ENCODE measurements around the gene OR7C1.
"Not testable (repeated sequence)": the region's sequence is repeated elsewhere in the genome, so short reads cannot be mapped to it uniquely, and the experiment has no call there.

Gene OR7C1

GRCh38 chr19:14784730-14785101, 50.3 kb downstream of the OR7C1 start:
- DNase-seq (ENCODE audit: low spot score) = not testable (repeated sequence)

- DNase-seq (ENCODE audit: low spot score) = not testable (repeated sequence)
Observed at GRCh38 chr19:14783410-14783998, 51.5 kb downstream of the OR7C1 start.

- no peak for DNase-seq (ENCODE audit: low spot score)
Observed at GRCh38 chr19:14782626-14783409, 52.2 kb downstream of the OR7C1 start.

GRCh38 chr19:14781713-14782536, 53.1 kb downstream of the OR7C1 start:
- not testable (repeated sequence) for DNase-seq (ENCODE audit: low spot score)

GRCh38 chr19:14780622-14781225, 54.3 kb downstream of the OR7C1 start:
- not testable (repeated sequence) for DNase-seq (ENCODE audit: low spot score)

- DNase-seq (ENCODE audit: low spot score) = no peak
Observed at GRCh38 chr19:14779151-14779550, 55.8 kb downstream of the OR7C1 start.

- not testable (repeated sequence) for DNase-seq (ENCODE audit: low spot score)
Observed at GRCh38 chr19:14778110-14778845, 56.7 kb downstream of the OR7C1 start, which contains the start of gene ADGRE2. ADGRE2 (minus strand) TSS chr19:14778560; CDS start chr19:14776756, 1,804 bp downstream.

GRCh38 chr19:14777645-14778044, 57.3 kb downstream of the OR7C1 start:
- not testable (repeated sequence) for DNase-seq (ENCODE audit: low spot score)

- DNase-seq (ENCODE audit: low spot score) = no peak
Observed at GRCh38 chr19:14775869-14776586, 59.0 kb downstream of the OR7C1 start.

- DNase-seq (ENCODE audit: low spot score) = not testable (repeated sequence)
Observed at GRCh38 chr19:14775326-14775725, 59.7 kb downstream of the OR7C1 start.

GRCh38 chr19:14774373-14774772, 60.6 kb downstream of the OR7C1 start:
- DNase-seq (ENCODE audit: low spot score) = no peak

GRCh38 chr19:14773722-14774121, 61.3 kb downstream of the OR7C1 start:
- not testable (repeated sequence) for DNase-seq (ENCODE audit: low spot score)

- DNase-seq (ENCODE audit: low spot score) = no peak
Observed at GRCh38 chr19:14772995-14773394, 62.0 kb downstream of the OR7C1 start.

GRCh38 chr19:14772467-14772866, 62.5 kb downstream of the OR7C1 start:
- DNase-seq (ENCODE audit: low spot score) = no peak

- no peak for DNase-seq (ENCODE audit: low spot score)
Observed at GRCh38 chr19:14770944-14771839, 63.8 kb downstream of the OR7C1 start.

- DNase-seq (ENCODE audit: low spot score) = no peak
Observed at GRCh38 chr19:14770136-14770535, 64.8 kb downstream of the OR7C1 start.

GRCh38 chr19:14769201-14769600, 65.8 kb downstream of the OR7C1 start:
- DNase-seq (ENCODE audit: low spot score) = no peak

- no peak for DNase-seq (ENCODE audit: low spot score)
Observed at GRCh38 chr19:14768001-14768400, 67.0 kb downstream of the OR7C1 start.

GRCh38 chr19:14767466-14767971, 67.5 kb downstream of the OR7C1 start:
- DNase-seq (ENCODE audit: low spot score) = no peak

- DNase-seq (ENCODE audit: low spot score) = not testable (repeated sequence)
Observed at GRCh38 chr19:14765841-14766240, 69.1 kb downstream of the OR7C1 start.
